Liver (tissue), 3 donors: ENCODE data around the gene SPECC1.

Experiments
- CTCF ChIP-seq: fragments of 150-350 bp; IDR thresholded peaks from 2 replicates; pipeline ENCODE4 v1.5.1; 2017; ENCODE audit warnings: improper control_type of control experiment, low read depth, low read length; ENCODE audit not compliant: missing input control
- FOXA1 ChIP-seq: IDR thresholded peaks from 2 replicates; pipeline ENCODE4 v1.6.1; 2016; ENCODE audit warnings: antibody characterized with exemption
- FOXA2 ChIP-seq: IDR thresholded peaks from 2 replicates; pipeline ENCODE4 v1.6.1; 2016; ENCODE audit warnings: antibody characterized with exemption
- GABPA ChIP-seq, 2 donors: IDR thresholded peaks in 1 of 2; conservative IDR thresholded peaks in 1 of 2; 2 replicates each; pipeline ENCODE4 v1.6.1; 2016; ENCODE audit warnings: antibody characterized with exemption in 2 of 2, mild to moderate bottlenecking in 1 of 2, moderate library complexity in 1 of 2
- HNF4A ChIP-seq, 2 donors: conservative IDR thresholded peaks; 2 replicates each; pipeline ENCODE4 v1.6.1; 2016; ENCODE audit warnings: antibody characterized with exemption in 2 of 2, mild to moderate bottlenecking in 2 of 2
- TF ChIP-seq, protein P1 (sequence below): IDR thresholded peaks from 2 replicates; pipeline ENCODE4 v1.6.1; 2016; ENCODE audit warnings: antibody characterized with exemption
- donor health status: healthy.
- donor health status: healthy.

GRCh38 chr17:20203761-20204263 is 194.7 kb downstream of the SPECC1 start:
- TF ChIP-seq CTCF: no peak
- TF ChIP-seq, protein P1, sequence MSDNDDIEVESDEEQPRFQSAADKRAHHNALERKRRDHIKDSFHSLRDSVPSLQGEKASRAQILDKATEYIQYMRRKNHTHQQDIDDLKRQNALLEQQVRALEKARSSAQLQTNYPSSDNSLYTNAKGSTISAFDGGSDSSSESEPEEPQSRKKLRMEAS: no peak
- TF ChIP-seq FOXA1: no peak
- TF ChIP-seq GABPA (IDR thresholded peaks at IDR 0.05 in 1 of 2, conservative IDR thresholded peaks at IDR 0.05 in 1 of 2): no peak
- TF ChIP-seq HNF4A (conservative IDR thresholded peaks at IDR 0.05): no peak
- no peak for TF ChIP-seq FOXA2
